Gastrocnemius medialis (tissue), 4 donors: Measurements from ENCODE around the gene PDE6H. TPM values are rescaled to one million over a fixed set of nuclear protein-coding genes. Genes with fewer than 3 reads are reported as not detected.

Experiments used
- ATAC-seq, 2 donors: fragments of 150-250 bp; one replicate each; pipeline ENCODE4 v1.9.1; 2016
- DNase-seq, 2 donors: peaks; one replicate each; pipeline ENCODE4 v3.0.0-alpha.2; 2019
- H3K27ac ChIP-seq, 4 donors: fragments of 200-600 bp; sonication (generic); 1 replicate in 1 of 4; 2 replicates in 3 of 4; pipeline ENCODE4 v1.5.1; 2016 to 2018; ENCODE audit warnings: mild to moderate bottlenecking in 2 of 4, moderate library complexity in 1 of 4
- H3K27me3 ChIP-seq, 3 donors: fragments of 200-600 bp; sonication (generic) in 2 of 3; 1 replicate in 1 of 3; 2 replicates in 2 of 3; pipeline versions ENCODE4 v1.5.1 to v1.6.0; 2016 to 2019; ENCODE audit warnings: mild to moderate bottlenecking in 1 of 3, moderate library complexity in 1 of 3
- H3K36me3 ChIP-seq, 2 donors: fragments of 200-600 bp; sonication (generic) in 1 of 2; one replicate each; pipeline ENCODE4 v1.5.1; 2017 to 2018
- H3K4me1 ChIP-seq, 2 donors: fragments of 200-600 bp; sonication (generic) in 1 of 2; one replicate each; pipeline ENCODE4 v1.5.1; 2016 to 2017; ENCODE audit warnings: mild to moderate bottlenecking in 2 of 2
- H3K4me3 ChIP-seq, 4 donors: fragments of 200-600 bp; sonication (generic) in 3 of 4; 1 replicate in 1 of 4; 2 replicates in 3 of 4; pipeline ENCODE4 v1.5.1; 2016 to 2019; ENCODE audit warnings: mild to moderate bottlenecking in 2 of 4
- H3K9me3 ChIP-seq, 3 donors: fragments of 200-600 bp; sonication (generic) in 2 of 3; 1 replicate in 1 of 3; 2 replicates in 2 of 3; pipeline ENCODE4 v1.5.1; 2016 to 2019
- CTCF ChIP-seq, 5 experiments: fragments of 450-650 bp in 3 of 5; fragments of 200-600 bp in 2 of 5; sonication (generic) in 2 of 5; IDR thresholded peaks in 4 of 5; conservative IDR thresholded peaks in 1 of 5; 1 replicate in 4 of 5; 2 replicates in 1 of 5; pipeline ENCODE4 v1.5.1; 2016 to 2019; ENCODE audit warnings: antibody characterized with exemption in 5 of 5, mild to moderate bottlenecking in 3 of 5, moderate library complexity in 3 of 5
- POLR2A ChIP-seq, 2 donors: fragments of 450-650 bp; IDR thresholded peaks; one replicate each; pipeline ENCODE4 v1.6.1; 2017; ENCODE audit warnings: antibody characterized with exemption in 2 of 2, mild to moderate bottlenecking in 2 of 2, moderate library complexity in 2 of 2
- in situ Hi-C, 4 donors: fragments of 200-750 bp; cut with MboI; loops; one replicate each; pipeline versions ENCODE4 v1.15.0 to v1.8.0; 2017; ENCODE audit warnings: low sequenced_read_pairs in 4 of 4
- intact Hi-C: fragments of 100-400 bp; cut with DNase I; formaldehyde crosslinking; loops from one replicate; pipeline ENCODE4 v1.15.1; 2023; ENCODE audit warnings: low total_unique reads
- total RNA-seq, 4 donors: library from RNA; depleted of rRNA; stranded (reverse); fragments of >200 nt; gene quantifications; one replicate each; pipeline versions ENCODE4 v1.1.0 to v1.2.3, GENCODE V29; 2016

PDE6H gene
- not detected for total RNA-seq

GRCh38 chr12:14972816-14973215 lies at the start of gene PDE6H:
Gene PDE6H (plus strand): TSS chr12:14973042. CDS start chr12:14978013, 4,971 bp downstream.
- Histone ChIP-seq H3K9me3 (no peaks in the 10 kb centered on the region), H3K27me3 (no peaks in the 10 kb centered on the region), H3K4me1 (no peaks in the 10 kb centered on the region), H3K36me3 (no peaks in the 10 kb centered on the region), H3K27ac (no peak within 1 kb of the TSS), H3K4me3 (no peak within 1 kb of the TSS)
- TF ChIP-seq CTCF (IDR thresholded peaks at IDR 0.05 in 4 of 5, conservative IDR thresholded peaks at IDR 0.05 in 1 of 5) (no peak), POLR2A (IDR thresholded peaks at IDR 0.05) (no peak)
- in situ Hi-C loops (no loop called here), intact Hi-C loops (no loop called here)
- no peak for ATAC-seq
- DNase-seq: no peak

- H3K36me3 ChIP-seq: no peaks in the 10 kb centered on the region
- no peaks in the 10 kb centered on the region for H3K4me1 ChIP-seq
- intact Hi-C loops (no loop called here), in situ Hi-C loops (no loop called here)
- H3K4me3 ChIP-seq: no peak overlapping the region
- no peak overlapping the region for H3K27ac ChIP-seq
- H3K9me3 ChIP-seq: no peaks in the 10 kb centered on the region
- no peak for TF ChIP-seq POLR2A (IDR thresholded peaks at IDR 0.05)
- no peak for TF ChIP-seq CTCF (IDR thresholded peaks at IDR 0.05 in 4 of 5, conservative IDR thresholded peaks at IDR 0.05 in 1 of 5)
- ATAC-seq: no peak
- H3K27me3 ChIP-seq: no peaks in the 10 kb centered on the region
- DNase-seq: no peak
Measured at GRCh38 chr12:14923944-14924343, 48.9 kb upstream of the PDE6H start.

GRCh38 chr12:14924541-14924940 lies 48.3 kb upstream of the PDE6H start:
- H3K9me3 ChIP-seq: no peaks in the 10 kb centered on the region
- H3K4me3 ChIP-seq: no peak overlapping the region
- no peaks in the 10 kb centered on the region for H3K36me3 ChIP-seq
- ATAC-seq: no peak
- H3K4me1 ChIP-seq: no peaks in the 10 kb centered on the region
- in situ Hi-C loops: no loop called here
- intact Hi-C loops: no loop called here
- TF ChIP-seq CTCF (IDR thresholded peaks at IDR 0.05 in 4 of 5, conservative IDR thresholded peaks at IDR 0.05 in 1 of 5) (no peak), POLR2A (IDR thresholded peaks at IDR 0.05) (no peak)
- DNase-seq: no peak
- no peak overlapping the region for H3K27ac ChIP-seq
- no peaks in the 10 kb centered on the region for H3K27me3 ChIP-seq

- ATAC-seq (no peak), DNase-seq (no peak)
- Histone ChIP-seq H3K9me3 (no peaks in the 10 kb centered on the region), H3K27ac (no peak overlapping the region), H3K27me3 (no peaks in the 10 kb centered on the region), H3K4me3 (no peak overlapping the region), H3K36me3 (no peaks in the 10 kb centered on the region), H3K4me1 (no peaks in the 10 kb centered on the region)
- in situ Hi-C loops (no loop called here), intact Hi-C loops (no loop called here)
- TF ChIP-seq POLR2A (IDR thresholded peaks at IDR 0.05) (no peak), CTCF (IDR thresholded peaks at IDR 0.05 in 4 of 5, conservative IDR thresholded peaks at IDR 0.05 in 1 of 5) (no peak)
Measured at GRCh38 chr12:14927267-14927666, 45.6 kb upstream of the PDE6H start.

- in situ Hi-C loops: no loop called here
- ATAC-seq (no peak), DNase-seq (no peak)
- Histone ChIP-seq H3K4me3 (no peak overlapping the region), H3K4me1 (no peaks in the 10 kb centered on the region), H3K9me3 (no peaks in the 10 kb centered on the region), H3K27ac (no peak overlapping the region), H3K27me3 (no peaks in the 10 kb centered on the region), H3K36me3 (no peaks in the 10 kb centered on the region)
- no peak for TF ChIP-seq CTCF (IDR thresholded peaks at IDR 0.05 in 4 of 5, conservative IDR thresholded peaks at IDR 0.05 in 1 of 5)
- no peak for TF ChIP-seq POLR2A (IDR thresholded peaks at IDR 0.05)
- intact Hi-C loops: no loop called here
Measured at GRCh38 chr12:14928931-14929330, 43.9 kb upstream of the PDE6H start.
